Thyroid gland (tissue), 4 donors: ENCODE results near the gene DIS3L. TPM values are rescaled to one million over a fixed set of nuclear protein-coding genes. Genes with fewer than 3 reads are reported as not detected.

Experiments used
- DNase-seq, 2 donors: peaks; one replicate each; pipeline ENCODE4 v3.0.0-alpha.2; 2019
- H3K27ac ChIP-seq, 3 donors: fragments of 200-600 bp; sonication (generic); 1 replicate in 2 of 3; 2 replicates in 1 of 3; pipeline ENCODE4 v1.5.1; 2016 to 2019; ENCODE audit warnings: mild to moderate bottlenecking in 1 of 3, moderate library complexity in 1 of 3
- H3K27me3 ChIP-seq: fragments of 200-600 bp; sonication (generic); one replicate; pipeline ENCODE4 v1.5.1; 2019
- H3K36me3 ChIP-seq, 2 donors: fragments of 200-600 bp; sonication (generic); one replicate each; pipeline ENCODE4 v1.5.1; 2016 to 2019
- H3K4me1 ChIP-seq, 2 donors: fragments of 200-600 bp; sonication (generic); one replicate each; pipeline ENCODE4 v1.5.1; 2017 to 2019
- H3K4me3 ChIP-seq, 3 donors: fragments of 200-600 bp; sonication (generic); replicated peaks in 1 of 3; 1 replicate in 2 of 3; 2 replicates in 1 of 3; pipeline ENCODE4 v1.5.1; 2016; ENCODE audit warnings: mild to moderate bottlenecking in 1 of 3
- H3K9me3 ChIP-seq: fragments of 200-600 bp; sonication (generic); one replicate; pipeline ENCODE4 v1.5.1; 2017
- POLR2A ChIP-seq, 2 donors: fragments of 450-650 bp; IDR thresholded peaks; one replicate each; pipeline ENCODE4 v1.6.1; 2017; ENCODE audit warnings: antibody characterized with exemption in 2 of 2, mild to moderate bottlenecking in 2 of 2, moderate library complexity in 1 of 2
- WGBS, 2 donors: methylation state at CpG; one replicate each; pipeline ENCODE4 v1.1.5; 2017; 5-methylcytosine and 5-hydroxymethylcytosine counted together
- intact Hi-C: fragments of 100-400 bp; cut with DNase I; formaldehyde crosslinking; loops from one replicate; pipeline ENCODE4 v1.15.1; 2023
- total RNA-seq, 4 donors: library from RNA; depleted of rRNA; stranded (reverse); fragments of >200 nt; gene quantifications; one replicate each; pipeline ENCODE4 v1.2.3, GENCODE V29; 2016
- TF ChIP-seq, protein P1 (sequence below), 6 experiments: fragments of 200-600 bp in 3 of 6; fragments of 450-650 bp in 3 of 6; sonication (generic) in 3 of 6; IDR thresholded peaks; one replicate each; pipeline ENCODE4 v1.5.1; 2016 to 2019; ENCODE audit warnings: antibody characterized with exemption in 6 of 6, mild to moderate bottlenecking in 2 of 6, inconsistent platforms in 1 of 6, moderate library complexity in 1 of 6

The DIS3L gene
- total RNA-seq, 4 donors from 2014 or later, result 20.8 to 49.8 (median 37.8) TPM

DNA sequence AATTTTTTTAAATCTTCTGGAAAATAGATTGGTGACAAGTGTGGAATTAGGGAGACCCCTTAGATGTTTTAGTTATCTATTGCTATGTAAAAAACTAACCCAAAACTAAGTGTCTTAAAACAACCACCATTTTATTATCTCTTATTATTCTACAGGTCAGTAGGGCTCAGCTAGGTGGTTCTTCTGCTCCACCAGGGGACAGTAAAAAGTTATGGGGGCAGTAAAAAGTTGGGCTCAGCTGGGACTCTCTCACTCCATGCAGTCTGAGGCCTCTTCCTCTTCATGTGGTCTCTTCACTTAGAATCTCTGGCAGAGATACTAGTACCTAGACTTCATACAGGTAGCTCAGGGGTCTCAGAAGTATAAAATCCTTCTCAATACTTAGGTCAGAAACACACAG is 18.0 kb upstream of the DIS3L start:
- intact Hi-C loops, result no loop called here
- TF ChIP-seq, protein P1, sequence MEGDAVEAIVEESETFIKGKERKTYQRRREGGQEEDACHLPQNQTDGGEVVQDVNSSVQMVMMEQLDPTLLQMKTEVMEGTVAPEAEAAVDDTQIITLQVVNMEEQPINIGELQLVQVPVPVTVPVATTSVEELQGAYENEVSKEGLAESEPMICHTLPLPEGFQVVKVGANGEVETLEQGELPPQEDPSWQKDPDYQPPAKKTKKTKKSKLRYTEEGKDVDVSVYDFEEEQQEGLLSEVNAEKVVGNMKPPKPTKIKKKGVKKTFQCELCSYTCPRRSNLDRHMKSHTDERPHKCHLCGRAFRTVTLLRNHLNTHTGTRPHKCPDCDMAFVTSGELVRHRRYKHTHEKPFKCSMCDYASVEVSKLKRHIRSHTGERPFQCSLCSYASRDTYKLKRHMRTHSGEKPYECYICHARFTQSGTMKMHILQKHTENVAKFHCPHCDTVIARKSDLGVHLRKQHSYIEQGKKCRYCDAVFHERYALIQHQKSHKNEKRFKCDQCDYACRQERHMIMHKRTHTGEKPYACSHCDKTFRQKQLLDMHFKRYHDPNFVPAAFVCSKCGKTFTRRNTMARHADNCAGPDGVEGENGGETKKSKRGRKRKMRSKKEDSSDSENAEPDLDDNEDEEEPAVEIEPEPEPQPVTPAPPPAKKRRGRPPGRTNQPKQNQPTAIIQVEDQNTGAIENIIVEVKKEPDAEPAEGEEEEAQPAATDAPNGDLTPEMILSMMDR (IDR thresholded peaks at IDR 0.05), result no peak
- TF ChIP-seq POLR2A (IDR thresholded peaks at IDR 0.05), result no peak
- Histone ChIP-seq H3K4me3 (no peak overlapping the region), H3K4me1 (no peaks in the 10 kb centered on the region), H3K36me3 (no peaks in the 10 kb centered on the region), H3K27ac (no peak overlapping the region), H3K27me3 (no peaks in the 10 kb centered on the region), H3K9me3 (no peaks in the 10 kb centered on the region)
- DNase-seq, result no peak

DNA sequence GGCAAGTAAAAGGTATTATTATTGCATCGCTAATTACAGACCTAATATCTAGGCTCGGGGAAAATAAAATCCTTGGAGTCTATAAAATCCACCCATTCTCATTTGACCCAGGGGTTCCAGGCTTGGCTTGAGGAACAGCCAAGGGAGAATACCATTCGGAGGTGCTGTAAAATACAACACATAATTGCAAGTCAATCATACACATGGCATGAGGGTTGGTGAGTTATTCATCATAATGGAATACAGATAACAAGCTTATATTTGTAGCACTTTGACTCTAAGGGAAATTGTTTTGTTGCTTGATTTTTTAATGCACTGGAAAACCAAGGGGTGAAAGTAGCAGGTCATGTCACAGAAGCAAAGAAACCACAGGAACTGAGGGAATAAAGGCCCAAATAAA is 16.8 kb upstream of the DIS3L start:
- no peak for DNase-seq
- Histone ChIP-seq H3K4me1 (no peaks in the 10 kb centered on the region), H3K9me3 (no peaks in the 10 kb centered on the region), H3K4me3 (no peak overlapping the region), H3K36me3 (no peaks in the 10 kb centered on the region), H3K27me3 (no peaks in the 10 kb centered on the region), H3K27ac (no peak overlapping the region)
- WGBS, 2 donors, result 94 to 96% methylated on average over 3 of the region's 3 CpGs
- TF ChIP-seq, protein P1 (IDR thresholded peaks at IDR 0.05), result no peak
- TF ChIP-seq POLR2A (IDR thresholded peaks at IDR 0.05), result no peak
- intact Hi-C loops, result no loop called here

DNA sequence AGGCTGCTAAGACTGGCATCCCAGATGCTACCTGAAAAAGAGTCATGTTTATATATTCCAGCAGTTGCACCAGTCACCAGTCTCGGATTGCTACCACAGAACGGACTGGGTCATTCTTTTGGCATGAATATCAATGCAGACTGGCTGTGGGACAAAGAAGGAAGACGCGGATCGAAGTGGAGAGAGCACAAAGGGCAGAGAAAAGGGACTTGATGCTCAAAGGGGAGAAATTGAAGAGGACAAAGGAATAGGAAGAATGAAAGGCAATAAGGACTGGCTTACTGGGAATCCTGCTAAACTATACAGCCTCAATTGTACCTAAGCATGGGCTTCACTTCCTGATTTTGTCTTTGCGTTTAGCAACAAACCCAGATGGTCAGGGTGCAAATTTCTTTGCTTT is 15.3 kb upstream of the DIS3L start:
- Histone ChIP-seq H3K36me3 (no peaks in the 10 kb centered on the region), H3K27ac (no peak overlapping the region), H3K4me1 (no peaks in the 10 kb centered on the region), H3K9me3 (no peaks in the 10 kb centered on the region), H3K27me3 (no peaks in the 10 kb centered on the region), H3K4me3 (no peak overlapping the region)
- 88 to 89% methylated on average over 6 of the region's 6 CpGs for WGBS, 2 donors
- intact Hi-C loops, result no loop called here
- no peak for DNase-seq
- no peak for TF ChIP-seq POLR2A (IDR thresholded peaks at IDR 0.05)
- TF ChIP-seq, protein P1 (IDR thresholded peaks at IDR 0.05), result no peak

DNA sequence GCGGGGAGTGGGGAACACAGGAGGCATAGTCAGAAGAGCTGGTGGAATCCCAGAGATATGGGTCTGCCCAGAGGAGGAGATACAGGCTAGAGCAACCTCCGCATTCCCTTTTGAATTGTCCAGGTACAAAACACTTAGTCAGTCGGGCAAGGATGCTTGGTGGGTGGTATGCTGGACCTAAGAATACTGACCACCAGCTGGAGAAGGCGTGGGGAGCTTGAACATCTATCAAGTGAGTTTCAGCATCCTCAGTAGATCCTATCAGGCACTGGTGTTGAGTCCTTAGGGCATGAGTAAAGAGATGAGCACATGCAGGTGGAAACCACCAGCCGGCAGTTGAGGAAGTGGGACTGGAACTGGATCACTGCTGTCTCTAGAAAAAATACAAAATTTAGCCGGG is 14.7 kb upstream of the DIS3L start:
- DNase-seq, result no peak
- 91 to 96% methylated on average over 6 of the region's 6 CpGs for WGBS, 2 donors
- TF ChIP-seq, protein P1 (IDR thresholded peaks at IDR 0.05), result no peak
- no peak for TF ChIP-seq POLR2A (IDR thresholded peaks at IDR 0.05)
- Histone ChIP-seq H3K36me3 (no peaks in the 10 kb centered on the region), H3K27me3 (no peaks in the 10 kb centered on the region), H3K27ac (no peak overlapping the region), H3K4me1 (no peaks in the 10 kb centered on the region), H3K4me3 (no peak overlapping the region), H3K9me3 (no peaks in the 10 kb centered on the region)
- intact Hi-C loops, result no loop called here

DNA sequence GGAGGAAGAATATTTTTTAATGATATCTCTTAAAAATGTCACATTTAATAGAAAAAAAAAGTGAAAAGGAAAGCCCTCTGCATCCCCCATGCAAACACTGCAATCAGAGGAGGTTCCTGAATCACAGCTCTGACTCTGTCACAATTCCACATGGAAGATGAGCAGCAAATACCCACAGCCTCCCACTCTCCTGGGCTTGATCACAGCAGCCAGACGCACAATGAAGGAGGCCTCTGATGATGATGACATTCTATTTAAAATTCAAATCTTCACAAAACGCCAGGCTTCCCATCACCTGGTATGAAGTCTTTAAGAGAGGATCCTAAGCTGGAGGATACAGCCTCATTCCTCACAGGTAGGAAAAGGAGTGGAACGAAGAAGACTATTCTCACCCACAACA is 9.1 kb upstream of the DIS3L start:
- intact Hi-C loops, result loop anchor here (10.0 kb wide), 1 partner anchor 299 kb away; no protein-coding TSS in a partner anchor
- Histone ChIP-seq H3K27ac (no peak overlapping the region), H3K4me1 (no peaks in the 10 kb centered on the region), H3K9me3 (no peaks in the 10 kb centered on the region), H3K4me3 (no peak overlapping the region), H3K27me3 (no peaks in the 10 kb centered on the region), H3K36me3 (no peaks in the 10 kb centered on the region)
- no peak for TF ChIP-seq POLR2A (IDR thresholded peaks at IDR 0.05)
- TF ChIP-seq, protein P1 (IDR thresholded peaks at IDR 0.05), result no peak
- DNase-seq, result no peak
- 90 to 92% methylated on average over 3 of the region's 3 CpGs for WGBS, 2 donors
